ENCODE measurements around the gene ENG. TPM values are rescaled to one million over a fixed set of nuclear protein-coding genes. Genes with fewer than 3 reads are reported as not detected.

Gene ENG
- total and polyA plus RNA-seq, 2 experiments from 2014 or later, result 1.4 to 2.6 TPM

DNA sequence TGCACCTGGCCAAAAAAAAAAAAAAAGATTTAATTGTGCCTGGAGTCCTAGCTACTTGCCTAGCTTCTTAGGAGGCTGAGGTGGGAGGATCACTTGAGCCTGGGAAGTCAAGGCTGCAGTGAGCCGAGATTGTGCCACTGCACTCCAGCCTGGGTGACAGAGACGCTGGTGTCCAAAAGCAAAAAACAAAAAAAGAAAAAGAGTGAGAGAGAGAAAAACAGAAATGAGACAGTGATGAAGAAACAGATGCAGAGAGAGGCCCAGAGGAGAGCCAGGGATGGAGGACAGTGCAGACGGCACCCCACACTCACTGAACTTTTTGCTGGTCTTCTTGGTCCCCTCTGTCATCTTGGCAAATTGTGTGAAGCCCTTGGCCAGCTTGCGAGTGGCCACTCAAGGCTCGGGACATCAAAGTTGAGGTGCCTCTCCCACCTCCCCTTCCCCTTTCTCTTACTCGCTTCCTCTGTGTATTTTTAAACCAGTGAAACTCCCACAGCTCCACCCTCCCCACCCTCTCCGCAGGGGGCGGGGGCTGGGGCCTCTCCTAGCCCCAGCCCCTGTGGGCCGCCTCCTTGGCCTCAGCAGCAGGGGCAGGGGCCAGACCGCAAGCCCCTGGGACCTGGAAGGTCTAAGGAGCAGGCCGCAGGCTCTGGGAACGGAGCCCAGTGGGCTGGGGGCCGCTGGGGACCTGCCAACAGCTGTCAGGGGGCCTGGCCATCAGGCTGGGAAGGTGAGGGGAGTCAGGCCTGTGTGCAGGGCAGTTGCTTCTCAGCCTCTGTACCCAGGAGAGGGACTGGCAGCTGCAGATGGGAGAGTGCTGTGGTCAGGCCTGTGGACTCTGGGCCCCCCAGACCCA is 76.0 kb downstream of the ENG start, which contains the start of gene SH2D3C (continued):
- TF ChIP-seq, protein P1, sequence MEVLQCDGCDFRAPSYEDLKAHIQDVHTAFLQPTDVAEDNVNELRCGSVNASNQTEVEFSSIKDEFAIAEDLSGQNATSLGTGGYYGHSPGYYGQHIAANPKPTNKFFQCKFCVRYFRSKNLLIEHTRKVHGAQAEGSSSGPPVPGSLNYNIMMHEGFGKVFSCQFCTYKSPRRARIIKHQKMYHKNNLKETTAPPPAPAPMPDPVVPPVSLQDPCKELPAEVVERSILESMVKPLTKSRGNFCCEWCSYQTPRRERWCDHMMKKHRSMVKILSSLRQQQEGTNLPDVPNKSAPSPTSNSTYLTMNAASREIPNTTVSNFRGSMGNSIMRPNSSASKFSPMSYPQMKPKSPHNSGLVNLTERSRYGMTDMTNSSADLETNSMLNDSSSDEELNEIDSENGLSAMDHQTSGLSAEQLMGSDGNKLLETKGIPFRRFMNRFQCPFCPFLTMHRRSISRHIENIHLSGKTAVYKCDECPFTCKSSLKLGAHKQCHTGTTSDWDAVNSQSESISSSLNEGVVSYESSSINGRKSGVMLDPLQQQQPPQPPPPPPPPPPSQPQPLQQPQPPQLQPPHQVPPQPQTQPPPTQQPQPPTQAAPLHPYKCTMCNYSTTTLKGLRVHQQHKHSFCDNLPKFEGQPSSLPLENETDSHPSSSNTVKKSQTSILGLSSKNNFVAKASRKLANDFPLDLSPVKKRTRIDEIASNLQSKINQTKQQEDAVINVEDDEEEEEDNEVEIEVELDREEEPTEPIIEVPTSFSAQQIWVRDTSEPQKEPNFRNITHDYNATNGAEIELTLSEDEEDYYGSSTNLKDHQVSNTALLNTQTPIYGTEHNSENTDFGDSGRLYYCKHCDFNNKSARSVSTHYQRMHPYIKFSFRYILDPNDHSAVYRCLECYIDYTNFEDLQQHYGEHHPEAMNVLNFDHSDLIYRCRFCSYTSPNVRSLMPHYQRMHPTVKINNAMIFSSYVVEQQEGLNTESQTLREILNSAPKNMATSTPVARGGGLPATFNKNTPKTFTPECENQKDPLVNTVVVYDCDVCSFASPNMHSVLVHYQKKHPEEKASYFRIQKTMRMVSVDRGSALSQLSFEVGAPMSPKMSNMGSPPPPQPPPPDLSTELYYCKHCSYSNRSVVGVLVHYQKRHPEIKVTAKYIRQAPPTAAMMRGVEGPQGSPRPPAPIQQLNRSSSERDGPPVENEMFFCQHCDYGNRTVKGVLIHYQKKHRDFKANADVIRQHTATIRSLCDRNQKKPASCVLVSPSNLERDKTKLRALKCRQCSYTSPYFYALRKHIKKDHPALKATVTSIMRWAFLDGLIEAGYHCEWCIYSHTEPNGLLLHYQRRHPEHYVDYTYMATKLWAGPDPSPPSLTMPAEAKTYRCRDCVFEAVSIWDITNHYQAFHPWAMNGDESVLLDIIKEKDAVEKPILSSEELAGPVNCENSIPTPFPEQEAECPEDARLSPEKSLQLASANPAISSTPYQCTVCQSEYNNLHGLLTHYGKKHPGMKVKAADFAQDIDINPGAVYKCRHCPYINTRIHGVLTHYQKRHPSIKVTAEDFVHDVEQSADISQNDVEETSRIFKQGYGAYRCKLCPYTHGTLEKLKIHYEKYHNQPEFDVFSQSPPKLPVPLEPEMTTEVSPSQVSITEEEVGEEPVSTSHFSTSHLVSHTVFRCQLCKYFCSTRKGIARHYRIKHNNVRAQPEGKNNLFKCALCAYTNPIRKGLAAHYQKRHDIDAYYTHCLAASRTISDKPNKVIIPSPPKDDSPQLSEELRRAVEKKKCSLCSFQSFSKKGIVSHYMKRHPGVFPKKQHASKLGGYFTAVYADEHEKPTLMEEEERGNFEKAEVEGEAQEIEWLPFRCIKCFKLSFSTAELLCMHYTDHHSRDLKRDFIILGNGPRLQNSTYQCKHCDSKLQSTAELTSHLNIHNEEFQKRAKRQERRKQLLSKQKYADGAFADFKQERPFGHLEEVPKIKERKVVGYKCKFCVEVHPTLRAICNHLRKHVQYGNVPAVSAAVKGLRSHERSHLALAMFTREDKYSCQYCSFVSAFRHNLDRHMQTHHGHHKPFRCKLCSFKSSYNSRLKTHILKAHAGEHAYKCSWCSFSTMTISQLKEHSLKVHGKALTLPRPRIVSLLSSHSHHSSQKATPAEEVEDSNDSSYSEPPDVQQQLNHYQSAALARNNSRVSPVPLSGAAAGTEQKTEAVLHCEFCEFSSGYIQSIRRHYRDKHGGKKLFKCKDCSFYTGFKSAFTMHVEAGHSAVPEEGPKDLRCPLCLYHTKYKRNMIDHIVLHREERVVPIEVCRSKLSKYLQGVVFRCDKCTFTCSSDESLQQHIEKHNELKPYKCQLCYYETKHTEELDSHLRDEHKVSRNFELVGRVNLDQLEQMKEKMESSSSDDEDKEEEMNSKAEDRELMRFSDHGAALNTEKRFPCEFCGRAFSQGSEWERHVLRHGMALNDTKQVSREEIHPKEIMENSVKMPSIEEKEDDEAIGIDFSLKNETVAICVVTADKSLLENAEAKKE (CRISPR knock-in tag; IDR thresholded peaks at IDR 0.05), result no peak
- TF ChIP-seq NANOG (IDR thresholded peaks at IDR 0.05; ENCODE audit: borderline replicate concordance), result no peak
- TF ChIP-seq POLR2AphosphoS5 (IDR thresholded peaks at IDR 0.05; ENCODE audit: low read depth), result no peak
- TF ChIP-seq JUNB (IDR thresholded peaks at IDR 0.05; ENCODE audit: unreplicated experiment), result no peak
- no peak for TF ChIP-seq EZH2phosphoT487 (IDR thresholded peaks at IDR 0.05; ENCODE audit: unreplicated experiment)

DNA sequence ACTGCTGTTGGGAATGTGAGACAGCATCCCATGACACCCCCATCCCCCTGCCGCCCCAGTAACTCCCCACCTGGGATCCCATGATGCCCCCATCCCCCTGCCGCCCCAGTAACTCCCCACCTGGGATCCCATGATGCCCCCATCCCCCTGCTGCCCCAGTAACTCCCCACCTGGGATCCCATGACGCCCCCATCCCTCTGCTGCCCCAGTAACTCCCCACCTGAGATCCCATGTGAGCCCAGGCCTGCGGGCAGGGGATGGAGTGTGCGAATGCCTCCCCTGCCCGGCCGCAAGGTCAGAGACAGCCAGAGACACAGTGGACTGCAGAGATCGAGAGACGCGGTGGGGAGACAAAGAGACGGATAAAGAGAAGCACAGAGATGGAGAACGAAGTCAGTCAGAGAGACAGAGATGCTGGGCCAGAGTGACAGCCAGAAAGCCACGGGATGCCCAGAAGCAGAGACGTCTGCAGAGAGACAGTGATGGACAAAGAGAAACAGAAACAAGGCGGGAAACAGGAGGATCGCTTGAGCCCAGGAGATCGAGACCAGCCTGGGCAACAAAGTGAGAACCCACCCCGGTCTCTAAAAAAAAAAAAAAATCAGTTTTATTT is 77.0 kb downstream of the ENG start:
- TF ChIP-seq NANOG (IDR thresholded peaks at IDR 0.05; ENCODE audit: borderline replicate concordance) (no peak), ZNF114 (CRISPR knock-in tag; IDR thresholded peaks at IDR 0.05) (no peak), EZH2phosphoT487 (IDR thresholded peaks at IDR 0.05; ENCODE audit: unreplicated experiment) (no peak)
- Histone ChIP-seq H3F3A (replicated peaks; ENCODE audit: low read depth) (peaks cover 8% of the 10 kb centered on the region; the same call in 1 of the 2 replicates), H3K4me1 (ENCODE audit: insufficient read depth) (peaks cover 5% of the 10 kb centered on the region; the same call in 1 of the 2 replicates), H3K4me2 (no peak overlapping the region), H3K27ac (ENCODE audit: low read depth) (no peak overlapping the region), H3K4me3 (no peak overlapping the region), H3K79me2 (replicated peaks; ENCODE audit: insufficient read depth) (no peaks in the 10 kb centered on the region), H3K9me2 (ENCODE audit: insufficient read depth) (no peaks in the 10 kb centered on the region), H3K27me3 (ENCODE audit: insufficient read depth) (no peaks in the 10 kb centered on the region), H4K20me1 (replicated peaks; ENCODE audit: insufficient read depth) (no peaks in the 10 kb centered on the region), H3K36me3 (ENCODE audit: insufficient read depth) (no peaks in the 10 kb centered on the region), H2AFZ (no peak overlapping the region)
- H3K4me1 Mint-ChIP-seq, result peaks cover 20% of the 10 kb centered on the region
- no peak overlapping the region for H3K27ac Mint-ChIP-seq
- ATAC-seq (no peak), DNase-seq (ENCODE audit: low spot score) (no peak)
- no peaks in the 10 kb centered on the region; the same call in 2 of the 3 replicates for H3K36me3 Mint-ChIP-seq (ENCODE audit: low read depth)
- H3K4me3 Mint-ChIP-seq, result no peak overlapping the region; the same call in 2 of the 3 replicates
- peaks cover 11% of the 10 kb centered on the region for H3K27me3 Mint-ChIP-seq (ENCODE audit: insufficient read depth, low read depth, poor library complexity)
- peaks cover 2% of the 10 kb centered on the region; the same call in 1 of the 3 replicates for H3K9me3 Mint-ChIP-seq

Data from GM23338 (cell line).